ENCODE results near the gene CEP20. TPM values are rescaled to one million over a fixed set of nuclear protein-coding genes. Genes with fewer than 3 reads are reported as not detected.

CEP20 gene
- total and polyA plus RNA-seq, 2 of the 8 experiments (the other 6 are each of a cell fraction or from before 2014, with no cell fraction given) = 16.2 to 49.0 TPM

GRCh38 chr16:15865742-15866141 is 22.7 kb downstream of the CEP20 start (continued):
- no peak for TF ChIP-seq SAP30 (IDR thresholded peaks at IDR 0.05; ENCODE audit: insufficient read depth, insufficient replicate concordance, low read length)
